B cell (primary cell): ENCODE data around the gene TPH2. TPM values are rescaled to one million over a fixed set of nuclear protein-coding genes. Genes with fewer than 3 reads are reported as not detected.

Experiments
- ATAC-seq: fragments of 200-7000 bp; cut with Tn5 transposase; one replicate; pipeline ENCODE4 v1.10.0; 2021; ENCODE audit warnings: low read depth, mild to moderate bottlenecking, moderate number of reproducible peaks, moderate library complexity
- CTCF ChIA-PET: fragments of 350-600 bp; sonication (Branson Sonifier 250); formaldehyde crosslinking; loops from one replicate; lab custom pipeline; 2021; ENCODE audit warnings: antibody characterized with exemption, inconsistent platforms; lab: Charles Lee
- POLR2A ChIA-PET: fragments of 350-600 bp; sonication (Branson Sonifier 250); formaldehyde crosslinking; loops from one replicate; lab custom pipeline; 2021; ENCODE audit warnings: antibody characterized with exemption; lab: Charles Lee
- DNase-seq: peaks from one replicate; pipeline ENCODE4 v3.0.0; 2013
- H2AFZ ChIP-seq: 2 replicates; pipeline ENCODE4 v1.6.1; 2012; ENCODE audit warnings: mild to moderate bottlenecking, low read depth, low read length; ENCODE audit not compliant: insufficient read depth, poor library complexity, severe bottlenecking
- H3K27ac ChIP-seq, 2 donors: 1 replicate in 1 of 2; 2 replicates in 1 of 2; pipeline ENCODE4 v1.5.1; 2012 to 2013; ENCODE audit warnings: low read length in 2 of 2, mild to moderate bottlenecking in 2 of 2, moderate library complexity in 1 of 2
- H3K27me3 ChIP-seq, 4 experiments: fragments of 200-600 bp in 1 of 4; sonication (generic) in 1 of 4; replicated peaks in 1 of 4; 1 replicate in 2 of 4; 2 replicates in 2 of 4; pipeline versions ENCODE4 v1.6.1 to v1.7.0; 2013 to 2016; ENCODE audit warnings: low read length in 3 of 4, mild to moderate bottlenecking in 2 of 4, mixed read lengths in 1 of 4, moderate library complexity in 1 of 4; ENCODE audit not compliant: insufficient read depth in 4 of 4, control insufficient read depth in 3 of 4; ENCODE audit errors: control extremely low read depth in 1 of 4
- H3K36me3 ChIP-seq, 2 experiments: replicated peaks in 1 of 2; 1 replicate in 1 of 2; 2 replicates in 1 of 2; pipeline versions ENCODE4 v1.6.1 to v1.7.1; 2013; ENCODE audit warnings: low read length in 1 of 2; ENCODE audit not compliant: insufficient read depth in 2 of 2, control insufficient read depth in 1 of 2; ENCODE audit errors: control extremely low read depth in 1 of 2, extremely low read depth in 1 of 2
- H3K4me1 ChIP-seq, 2 donors: fragments of 200-600 bp in 1 of 2; sonication (generic) in 1 of 2; 1 replicate in 1 of 2; 2 replicates in 1 of 2; pipeline versions ENCODE4 v1.5.1 to v1.6.1; 2013 to 2017; ENCODE audit warnings: low read length in 2 of 2; ENCODE audit not compliant: control insufficient read depth in 2 of 2, insufficient read depth in 2 of 2
- H3K4me2 ChIP-seq: replicated peaks from 2 replicates; pipeline ENCODE3; 2012; ENCODE audit warnings: mild to moderate bottlenecking, low read depth, low read length; ENCODE audit not compliant: poor library complexity, severe bottlenecking
- H3K4me3 ChIP-seq, 5 experiments: fragments of 200-600 bp in 1 of 5; sonication (generic) in 1 of 5; 1 replicate in 3 of 5; 2 replicates in 2 of 5; pipeline versions ENCODE4 v1.5.1 to v1.7.0; 2011 to 2016; ENCODE audit warnings: low read length in 4 of 5, mild to moderate bottlenecking in 4 of 5, low read depth in 2 of 5, control low read depth in 1 of 5, moderate library complexity in 1 of 5; ENCODE audit not compliant: insufficient read depth in 1 of 5; ENCODE audit errors: control extremely low read depth in 1 of 5, extremely low read depth in 1 of 5
- H3K79me2 ChIP-seq: fragments of 200-600 bp; sonication (generic); one replicate; pipeline ENCODE4 v1.6.0; 2016; ENCODE audit warnings: low read length; ENCODE audit not compliant: control insufficient read depth, insufficient read depth
- H3K9ac ChIP-seq: fragments of 200-600 bp; sonication (generic); 2 replicates; pipeline ENCODE4 v1.6.1; 2017; ENCODE audit warnings: mild to moderate bottlenecking, low read length, moderate library complexity
- H3K9me3 ChIP-seq, 3 donors: one replicate each; pipeline versions ENCODE4 v1.6.1 to v1.7.1; 2013; ENCODE audit warnings: low read length in 2 of 3; ENCODE audit not compliant: control insufficient read depth in 2 of 3, insufficient read depth in 1 of 3; ENCODE audit errors: control extremely low read depth in 1 of 3
- H4K20me1 ChIP-seq: 2 replicates; pipeline ENCODE4 v1.6.0; 2012; ENCODE audit warnings: mild to moderate bottlenecking, low read length; ENCODE audit not compliant: insufficient read depth, control insufficient read depth, poor library complexity, severe bottlenecking
- H3K27ac Mint-ChIP-seq: one replicate; pipeline ENCODE4 v1.8.0; 2021; ENCODE audit warnings: mixed read lengths
- H3K27me3 Mint-ChIP-seq: one replicate; pipeline ENCODE4 v1.8.0; 2021; ENCODE audit warnings: mixed read lengths
- H3K4me1 Mint-ChIP-seq: one replicate; pipeline ENCODE4 v1.8.0; 2021; ENCODE audit warnings: mixed read lengths
- H3K4me3 Mint-ChIP-seq: one replicate; pipeline ENCODE4 v1.8.0; 2021; ENCODE audit warnings: mixed read lengths
- H3K9me3 Mint-ChIP-seq: one replicate; pipeline ENCODE4 v1.8.0; 2022; ENCODE audit warnings: mixed read lengths; ENCODE audit not compliant: insufficient read depth
- CTCF ChIP-seq: fragments of 200-600 bp; IDR thresholded peaks from one replicate; pipeline ENCODE4 v1.8.0; 2022; ENCODE audit warnings: antibody characterized with exemption, mild to moderate bottlenecking
- EZH2 ChIP-seq: IDR thresholded peaks from 2 replicates; pipeline ENCODE4 v1.6.1; 2012; ENCODE audit warnings: borderline replicate concordance, low read depth, mild to moderate bottlenecking, moderate library complexity, low read length; ENCODE audit not compliant: insufficient read depth, poor library complexity, severe bottlenecking
- WGBS: methylation state at CpG from one replicate; pipeline ENCODE4 v1.1.5; 2013; ENCODE audit warnings: missing lambda C conversion rate; ENCODE audit not compliant: insufficient coverage; 5-methylcytosine and 5-hydroxymethylcytosine counted together
- intact Hi-C: fragments of 100-400 bp; cut with micrococcal nuclease; formaldehyde crosslinking; loops from one replicate; pipeline ENCODE4 v1.10.0; 2022
- polyA plus RNA-seq: library from polyadenylated mRNA; depleted of rRNA; stranded (reverse); fragments of >200 nt; gene quantifications from 2 replicates; pipeline ENCODE4 v1.2.3, GENCODE V29; 2012
- total RNA-seq, 2 donors: library from RNA; stranded (reverse); fragments of 120-200 nt in 1 of 2; gene quantifications; 1 replicate in 1 of 2; 2 replicates in 1 of 2; pipeline versions ENCODE4 v1.2.3 to v1.2.4, GENCODE V29; 2013 to 2022

Gene TPH2
- total and polyA plus RNA-seq, 2 donors (not counting 1 experiment from before 2014, with no cell fraction given) = not detected

DNA sequence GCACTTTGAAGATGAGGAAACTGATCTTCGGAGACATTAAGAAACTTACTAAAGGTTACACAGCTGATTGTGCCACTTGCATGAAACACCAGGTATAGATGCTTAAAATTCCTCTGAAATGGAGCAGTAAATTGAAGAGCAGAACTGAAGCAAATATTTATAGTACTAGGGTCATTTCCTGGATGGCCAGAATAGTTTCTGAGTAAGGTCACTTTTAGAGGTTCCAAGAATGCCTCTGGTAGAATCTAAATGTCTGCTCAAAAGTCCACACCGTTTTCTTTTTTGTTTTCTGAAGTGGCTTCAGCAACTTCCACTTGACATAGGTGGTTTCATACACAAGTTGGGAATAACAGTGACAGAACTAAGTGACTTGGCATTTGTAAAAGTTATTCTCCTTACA lies 19.4 kb downstream of the TPH2 start:
- no peaks in the 10 kb centered on the region for H3K4me1 Mint-ChIP-seq
- intact Hi-C loops = no loop called here
- H3K27ac ChIP-seq = no peak overlapping the region
- ATAC-seq = no peak
- H3K9me3 Mint-ChIP-seq = no peaks in the 10 kb centered on the region
- no peak overlapping the region for H3K4me2 ChIP-seq
- no peak overlapping the region for H3K27ac Mint-ChIP-seq
- no peak for DNase-seq
- H3K79me2 ChIP-seq = no peaks in the 10 kb centered on the region
- no peak overlapping the region for H3K4me3 ChIP-seq
- ChIA-PET POLR2A (no interaction called here), CTCF (no interaction called here)
- TF ChIP-seq EZH2 (no peak), CTCF (no peak)
- no peaks in the 10 kb centered on the region for H3K9me3 ChIP-seq
- no peaks in the 10 kb centered on the region for H3K36me3 ChIP-seq
- no peak overlapping the region for H3K4me3 Mint-ChIP-seq
- no peaks in the 10 kb centered on the region for H3K4me1 ChIP-seq
- WGBS = 100% methylated on average over 1 of the region's 2 CpGs
- H3K27me3 Mint-ChIP-seq = peaks cover 15% of the 10 kb centered on the region
- peaks cover 0 to 3% (median 1%) of the 10 kb centered on the region in 4 experiments for H3K27me3 ChIP-seq
- H2AFZ ChIP-seq = no peak overlapping the region
- no peaks in the 10 kb centered on the region for H4K20me1 ChIP-seq
- no peak overlapping the region for H3K9ac ChIP-seq

- Mint-ChIP-seq H3K27ac (no peak overlapping the region), H3K4me1 (no peaks in the 10 kb centered on the region), H3K4me3 (no peak overlapping the region), H3K9me3 (no peaks in the 10 kb centered on the region), H3K27me3 (peaks cover 15% of the 10 kb centered on the region)
- no peaks in the 10 kb centered on the region for H3K4me1 ChIP-seq
- no peaks in the 10 kb centered on the region for H3K9me3 ChIP-seq
- no peak overlapping the region for H3K4me3 ChIP-seq
- no peak overlapping the region for H2AFZ ChIP-seq
- CTCF ChIA-PET = no interaction called here
- no peaks in the 10 kb centered on the region for H3K36me3 ChIP-seq
- no peak overlapping the region for H3K9ac ChIP-seq
- no peaks in the 10 kb centered on the region for H4K20me1 ChIP-seq
- H3K79me2 ChIP-seq = no peaks in the 10 kb centered on the region
- no peak for DNase-seq
- no peak overlapping the region for H3K27ac ChIP-seq
- TF ChIP-seq EZH2 (no peak), CTCF (no peak)
- POLR2A ChIA-PET = no interaction called here
- H3K4me2 ChIP-seq = no peak overlapping the region
- intact Hi-C loops = no loop called here
- H3K27me3 ChIP-seq = peaks cover 0 to 3% (median 0%) of the 10 kb centered on the region in 4 experiments
- ATAC-seq = no peak
- 80% methylated on average over 1 of the region's 2 CpGs for WGBS
These were observed 19.8 kb downstream of the TPH2 start for GRCh38 chr12:71958457-71958856.
